CD14-positive monocyte (primary cell): ENCODE results near the gene C2. TPM values are rescaled to one million over a fixed set of nuclear protein-coding genes. Genes with fewer than 3 reads are reported as not detected.

Source experiments
- DNase-seq, 3 donors: peaks; one replicate each; pipeline ENCODE4 v3.0.0-alpha.2; 2011 to 2022
- H2AFZ ChIP-seq: 2 replicates; pipeline ENCODE4 v1.6.0; 2012; ENCODE audit warnings: mild to moderate bottlenecking, low read depth, low read length, inconsistent platforms; ENCODE audit not compliant: insufficient read depth, poor library complexity, severe bottlenecking
- H3K27ac ChIP-seq, 2 donors: 1 replicate in 1 of 2; 2 replicates in 1 of 2; pipeline ENCODE4 v1.5.1; 2012 to 2013; ENCODE audit warnings: low read length in 2 of 2, control low read depth in 1 of 2, inconsistent platforms in 1 of 2, low read depth in 1 of 2, mild to moderate bottlenecking in 1 of 2
- H3K27me3 ChIP-seq, 2 donors: one replicate each; pipeline versions ENCODE4 v1.6.0 to v1.6.1; 2011 to 2013; ENCODE audit warnings: low read length in 2 of 2; ENCODE audit not compliant: control insufficient read depth in 2 of 2, insufficient read depth in 2 of 2
- H3K36me3 ChIP-seq, 2 donors: replicated peaks in 1 of 2; 1 replicate in 1 of 2; 2 replicates in 1 of 2; pipeline versions ENCODE4 v1.5.1 to v1.6.1; 2012 to 2013; ENCODE audit warnings: low read length in 2 of 2, control low read depth in 1 of 2, inconsistent platforms in 1 of 2, mild to moderate bottlenecking in 1 of 2; ENCODE audit not compliant: insufficient read depth in 2 of 2, control insufficient read depth in 1 of 2
- H3K4me1 ChIP-seq, 2 donors: 1 replicate in 1 of 2; 2 replicates in 1 of 2; pipeline versions ENCODE4 v1.5.1 to v1.6.1; 2012 to 2013; ENCODE audit warnings: low read length in 2 of 2, control low read depth in 1 of 2, inconsistent platforms in 1 of 2, mild to moderate bottlenecking in 1 of 2, moderate library complexity in 1 of 2; ENCODE audit not compliant: insufficient read depth in 2 of 2, control insufficient read depth in 1 of 2
- H3K4me2 ChIP-seq: replicated peaks from 2 replicates; pipeline ENCODE3; 2012; ENCODE audit warnings: low read length, moderate library complexity, mild to moderate bottlenecking; ENCODE audit not compliant: poor library complexity, severe bottlenecking; ENCODE audit errors: extremely low read depth
- H3K4me3 ChIP-seq, 3 experiments: fragments of 200-600 bp in 1 of 3; sonication (generic) in 1 of 3; replicated peaks in 1 of 3; 1 replicate in 2 of 3; 2 replicates in 1 of 3; pipeline ENCODE4 v1.5.1; 2011 to 2013; ENCODE audit warnings: low read length in 3 of 3, mild to moderate bottlenecking in 3 of 3, control low read depth in 2 of 3, low read depth in 2 of 3, inconsistent platforms in 1 of 3, moderate library complexity in 1 of 3
- H3K79me2 ChIP-seq: 2 replicates; pipeline ENCODE4 v1.6.0; 2012; ENCODE audit warnings: mild to moderate bottlenecking, control low read depth, inconsistent platforms, low read length, moderate library complexity; ENCODE audit not compliant: insufficient read depth
- H3K9ac ChIP-seq: 2 replicates; pipeline ENCODE4 v1.6.0; 2017; ENCODE audit warnings: low read length, mild to moderate bottlenecking; ENCODE audit not compliant: insufficient read depth, poor library complexity, severe bottlenecking
- H3K9me3 ChIP-seq, 2 donors: replicated peaks in 1 of 2; 1 replicate in 1 of 2; 2 replicates in 1 of 2; pipeline versions ENCODE4 v1.5.1 to v1.6.1; 2012 to 2013; ENCODE audit warnings: low read length in 2 of 2, control low read depth in 1 of 2; ENCODE audit not compliant: control insufficient read depth in 1 of 2, insufficient read depth in 1 of 2
- H4K20me1 ChIP-seq: 2 replicates; pipeline ENCODE4 v1.6.0; 2012; ENCODE audit warnings: mild to moderate bottlenecking, low read length, control low read depth, moderate library complexity; ENCODE audit not compliant: insufficient read depth
- H3K27ac Mint-ChIP-seq, 7 donors: one replicate each; pipeline ENCODE4 v1.8.0; 2020; ENCODE audit warnings: mild to moderate bottlenecking in 7 of 7, mixed read lengths in 7 of 7, moderate library complexity in 6 of 7, inconsistent platforms in 2 of 7
- H3K27me3 Mint-ChIP-seq, 3 donors: one replicate each; pipeline ENCODE4 v1.8.0; 2021 to 2022; ENCODE audit warnings: low read depth in 3 of 3, mild to moderate bottlenecking in 3 of 3, mixed read lengths in 3 of 3, moderate library complexity in 3 of 3, inconsistent platforms in 1 of 3
- H3K36me3 Mint-ChIP-seq, 2 donors: one replicate each; pipeline ENCODE4 v1.8.0; 2020; ENCODE audit warnings: mixed read lengths in 2 of 2, inconsistent platforms in 1 of 2, mild to moderate bottlenecking in 1 of 2
- H3K4me1 Mint-ChIP-seq: one replicate; pipeline ENCODE4 v1.8.0; 2020; ENCODE audit warnings: mild to moderate bottlenecking, mixed read lengths
- H3K4me3 Mint-ChIP-seq, 2 donors: one replicate each; pipeline ENCODE4 v1.8.0; 2020; ENCODE audit warnings: mild to moderate bottlenecking in 2 of 2, mixed read lengths in 2 of 2, moderate library complexity in 1 of 2
- H3K9me3 Mint-ChIP-seq, 7 donors: one replicate each; pipeline ENCODE4 v1.8.0; 2020 to 2022; ENCODE audit warnings: mixed read lengths in 7 of 7, mild to moderate bottlenecking in 6 of 7, moderate library complexity in 6 of 7, inconsistent platforms in 2 of 7
- WGBS: methylation state at CpG from one replicate; pipeline ENCODE4 v1.1.5; 2013; ENCODE audit warnings: missing lambda C conversion rate; ENCODE audit not compliant: insufficient coverage; 5-methylcytosine and 5-hydroxymethylcytosine counted together
- intact Hi-C, 2 donors: fragments of 100-400 bp; cut with micrococcal nuclease; formaldehyde crosslinking; loops; one replicate each; pipeline versions ENCODE4 v1.15.0 to v1.15.1; 2023
- polyA plus RNA-seq, 3 donors: library from polyadenylated mRNA; depleted of rRNA in 1 of 3; unstranded in 2 of 3; stranded (reverse) in 1 of 3; fragments of 300-500 nt in 2 of 3; fragments of >200 nt in 1 of 3; fragmentation: Illumina TruSeq in 2 of 3; gene quantifications; 1 replicate in 2 of 3; 2 replicates in 1 of 3; pipeline ENCODE4 v1.2.3, GENCODE V29; 2012 to 2021
- TF ChIP-seq, protein P1 (sequence below): fragments of 200-600 bp; IDR thresholded peaks from one replicate; pipeline ENCODE4 v1.8.0; 2022; ENCODE audit warnings: antibody characterized with exemption, mild to moderate bottlenecking

Gene C2
- polyA plus RNA-seq, 3 donors = 5.4 to 7.2 (median 6.5) TPM

DNA sequence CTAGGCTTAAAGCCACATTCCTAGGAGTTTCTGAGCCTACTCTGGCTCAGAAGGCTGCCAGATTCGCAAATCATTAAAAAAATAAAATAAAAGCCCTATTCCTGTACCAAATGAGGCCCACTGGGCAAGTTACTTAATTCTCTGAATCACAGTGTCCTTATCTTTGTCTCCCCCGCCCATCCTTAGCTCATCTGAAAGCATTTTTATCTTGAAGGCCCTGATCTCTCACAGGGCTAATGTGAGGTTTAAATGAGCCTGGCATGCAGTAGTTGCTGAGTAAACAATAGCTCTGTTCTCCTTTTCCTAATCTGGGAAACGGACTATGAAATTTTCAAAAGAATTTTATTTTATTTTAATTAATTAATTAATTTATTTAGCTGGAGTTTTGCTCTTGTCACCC lies 23.6 kb upstream of the C2 start:
- TF ChIP-seq, protein P1, sequence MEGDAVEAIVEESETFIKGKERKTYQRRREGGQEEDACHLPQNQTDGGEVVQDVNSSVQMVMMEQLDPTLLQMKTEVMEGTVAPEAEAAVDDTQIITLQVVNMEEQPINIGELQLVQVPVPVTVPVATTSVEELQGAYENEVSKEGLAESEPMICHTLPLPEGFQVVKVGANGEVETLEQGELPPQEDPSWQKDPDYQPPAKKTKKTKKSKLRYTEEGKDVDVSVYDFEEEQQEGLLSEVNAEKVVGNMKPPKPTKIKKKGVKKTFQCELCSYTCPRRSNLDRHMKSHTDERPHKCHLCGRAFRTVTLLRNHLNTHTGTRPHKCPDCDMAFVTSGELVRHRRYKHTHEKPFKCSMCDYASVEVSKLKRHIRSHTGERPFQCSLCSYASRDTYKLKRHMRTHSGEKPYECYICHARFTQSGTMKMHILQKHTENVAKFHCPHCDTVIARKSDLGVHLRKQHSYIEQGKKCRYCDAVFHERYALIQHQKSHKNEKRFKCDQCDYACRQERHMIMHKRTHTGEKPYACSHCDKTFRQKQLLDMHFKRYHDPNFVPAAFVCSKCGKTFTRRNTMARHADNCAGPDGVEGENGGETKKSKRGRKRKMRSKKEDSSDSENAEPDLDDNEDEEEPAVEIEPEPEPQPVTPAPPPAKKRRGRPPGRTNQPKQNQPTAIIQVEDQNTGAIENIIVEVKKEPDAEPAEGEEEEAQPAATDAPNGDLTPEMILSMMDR = no peak
- peaks cover 32 to 45% of the 10 kb centered on the region in 2 donors for H3K4me1 ChIP-seq
- no peak overlapping the region for H3K9ac ChIP-seq
- no peaks in the 10 kb centered on the region for H4K20me1 ChIP-seq
- H3K4me3 Mint-ChIP-seq = no peak overlapping the region
- H3K27me3 Mint-ChIP-seq = peaks cover 4 to 26% (median 15%) of the 10 kb centered on the region in 3 donors
- WGBS = no CpG with 5 or more reads among the region's 3 CpGs
- H3K4me1 Mint-ChIP-seq = peaks cover 33% of the 10 kb centered on the region
- no peak overlapping the region for H2AFZ ChIP-seq
- no peaks in the 10 kb centered on the region for H3K36me3 ChIP-seq
- H3K27me3 ChIP-seq = no peaks in the 10 kb centered on the region
- H3K9me3 Mint-ChIP-seq = peaks cover 0 to 2% (median 0%) of the 10 kb centered on the region in 7 donors
- peaks cover 0 to 3% of the 10 kb centered on the region in 2 donors for H3K36me3 Mint-ChIP-seq
- no peak for DNase-seq
- H3K27ac ChIP-seq = no peak overlapping the region
- no peak overlapping the region for H3K4me3 ChIP-seq
- H3K9me3 ChIP-seq = no peaks in the 10 kb centered on the region
- no peaks in the 10 kb centered on the region for H3K79me2 ChIP-seq
- H3K4me2 ChIP-seq = no peak overlapping the region
- H3K27ac Mint-ChIP-seq = no peak overlapping the region
- intact Hi-C loops = no loop called here

GRCh38 chr6:31905041-31905440 lies 22.5 kb upstream of the C2 start:
- DNase-seq = no peak
- Histone ChIP-seq H3K27ac (no peak overlapping the region), H3K36me3 (no peaks in the 10 kb centered on the region), H4K20me1 (no peaks in the 10 kb centered on the region), H3K9me3 (no peaks in the 10 kb centered on the region), H3K79me2 (no peaks in the 10 kb centered on the region), H2AFZ (no peak overlapping the region), H3K4me1 (peaks cover 22 to 34% of the 10 kb centered on the region in 2 donors), H3K4me2 (no peak overlapping the region), H3K27me3 (no peaks in the 10 kb centered on the region), H3K4me3 (no peak overlapping the region), H3K9ac (no peak overlapping the region)
- no CpG with 5 or more reads among the region's 1 CpG for WGBS
- Mint-ChIP-seq H3K4me3 (no peak overlapping the region), H3K27ac (no peak overlapping the region), H3K4me1 (peaks cover 22% of the 10 kb centered on the region), H3K9me3 (peaks cover 0 to 2% (median 0%) of the 10 kb centered on the region in 7 donors), H3K36me3 (peaks cover 0 to 3% of the 10 kb centered on the region in 2 donors), H3K27me3 (peaks cover 8 to 29% (median 15%) of the 10 kb centered on the region in 3 donors)
- intact Hi-C loops = loop anchor here in 1 of 2 donors (5.0 kb wide), 1 partner anchor 37 kb away; no protein-coding TSS in a partner anchor
- TF ChIP-seq, protein P1 = no peak
